ENCODE results near the gene CDH18.

The CDH18 gene

GRCh38 chr5:19865336-19866089, 122.5 kb downstream of the CDH18 start:
- DNase-seq (ENCODE audit: low read depth): no peak
- TF ChIP-seq CTCF (IDR thresholded peaks at IDR 0.05; ENCODE audit: control insufficient read depth, extremely low read depth, insufficient read depth): no peak
- H3K4me3 ChIP-seq (ENCODE audit: low read depth, low read length): no peak overlapping the region

DNA sequence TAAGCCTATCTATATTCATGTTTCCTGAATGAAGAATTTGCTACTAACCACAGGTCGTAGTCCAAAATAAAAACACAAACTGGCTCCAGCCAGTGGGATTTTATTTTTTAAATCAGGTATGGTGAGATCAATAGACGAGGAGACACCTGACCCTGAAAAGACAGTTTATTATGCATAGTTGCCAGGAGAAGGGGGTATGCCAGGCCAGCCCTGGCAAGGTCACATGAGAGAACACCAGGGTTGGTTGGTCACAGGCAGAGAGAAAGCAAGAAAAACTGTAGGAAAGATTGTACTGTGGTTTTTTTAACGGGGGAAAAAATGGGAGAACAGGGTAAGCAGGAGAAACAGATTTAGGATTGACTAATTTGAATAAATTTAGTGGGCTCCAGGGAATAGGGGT, 125.3 kb downstream of the CDH18 start:
- no peak for DNase-seq (ENCODE audit: low read depth)
- H3K4me3 ChIP-seq (ENCODE audit: low read depth, low read length): no peak overlapping the region
- no peak for TF ChIP-seq CTCF (IDR thresholded peaks at IDR 0.05; ENCODE audit: control insufficient read depth, extremely low read depth, insufficient read depth)

DNA sequence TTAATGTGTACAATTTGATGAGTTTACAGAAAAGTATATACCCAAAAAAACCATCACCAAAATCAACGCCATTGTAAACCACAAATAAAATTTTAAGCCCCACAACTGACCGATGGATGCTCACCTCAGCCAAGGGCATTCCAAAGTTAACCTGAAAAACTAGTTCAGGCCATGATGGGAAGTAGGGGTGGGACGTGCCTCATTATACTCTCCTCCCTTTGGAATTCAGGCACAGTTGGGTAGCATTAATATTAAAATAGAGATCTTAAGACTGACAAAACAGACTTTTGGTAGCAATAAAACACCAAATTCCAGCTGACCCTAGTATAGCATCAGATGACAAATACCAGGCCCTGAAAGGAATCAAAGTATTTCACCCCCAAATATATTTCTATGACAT, 129.0 kb downstream of the CDH18 start:
- no peak for DNase-seq (ENCODE audit: low read depth)
- H3K4me3 ChIP-seq (ENCODE audit: low read depth, low read length): no peak overlapping the region
- no peak for TF ChIP-seq CTCF (IDR thresholded peaks at IDR 0.05; ENCODE audit: control insufficient read depth, extremely low read depth, insufficient read depth)

- no peak for TF ChIP-seq CTCF (IDR thresholded peaks at IDR 0.05; ENCODE audit: control insufficient read depth, extremely low read depth, insufficient read depth)
- no peak overlapping the region for H3K4me3 ChIP-seq (ENCODE audit: low read depth, low read length)
- no peak for DNase-seq (ENCODE audit: low read depth)
Observed at GRCh38 chr5:19855931-19856330, 132.1 kb downstream of the CDH18 start.

DNA sequence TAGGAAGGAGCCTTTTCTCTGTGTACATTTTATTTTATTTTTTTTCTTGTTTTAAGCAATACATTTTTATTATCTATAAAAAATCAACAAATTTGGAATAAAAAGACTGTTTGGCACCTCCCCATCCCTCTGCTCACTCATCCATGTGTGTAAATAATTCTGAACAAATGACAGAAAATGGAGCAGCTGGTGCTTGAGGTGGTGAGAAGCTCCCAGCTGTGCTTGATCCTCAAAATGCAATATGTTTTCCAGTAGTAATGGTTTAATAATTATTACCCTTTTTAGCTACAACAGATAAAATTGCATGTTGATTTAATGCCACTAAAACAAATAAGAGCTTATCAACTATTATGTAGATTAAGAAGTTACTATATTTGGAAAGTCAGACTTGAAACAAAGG, 132.5 kb downstream of the CDH18 start:
- H3K4me3 ChIP-seq (ENCODE audit: low read depth, low read length): no peak overlapping the region
- DNase-seq (ENCODE audit: low read depth): peak; percentile 1
- TF ChIP-seq CTCF (IDR thresholded peaks at IDR 0.05; ENCODE audit: control insufficient read depth, extremely low read depth, insufficient read depth): no peak

DNA sequence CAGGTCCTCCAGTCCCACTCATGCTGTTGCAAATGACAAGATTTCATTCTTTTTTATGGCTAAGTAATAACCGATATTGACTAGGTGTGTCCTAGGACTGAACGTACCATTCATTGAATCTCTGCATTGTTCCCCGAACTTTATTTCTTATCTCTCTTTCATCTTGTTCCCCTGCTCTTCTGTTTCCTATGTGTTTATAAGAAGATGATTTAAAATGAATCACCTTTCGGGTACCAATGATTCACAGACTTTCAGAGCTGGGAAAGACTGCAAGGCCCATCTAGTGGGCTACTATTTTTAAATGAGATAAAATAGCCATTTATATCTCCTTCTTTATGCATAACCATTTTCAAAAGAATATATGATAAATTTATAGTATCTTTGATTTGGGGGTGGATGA, 133.0 kb downstream of the CDH18 start:
- DNase-seq (ENCODE audit: low read depth): no peak
- no peak for TF ChIP-seq CTCF (IDR thresholded peaks at IDR 0.05; ENCODE audit: control insufficient read depth, extremely low read depth, insufficient read depth)
- no peak overlapping the region for H3K4me3 ChIP-seq (ENCODE audit: low read depth, low read length)
